Fibroblast of villous mesenchyme (primary cell): Measurements from ENCODE around the gene KIF23. TPM values are rescaled to one million over a fixed set of nuclear protein-coding genes. Genes with fewer than 3 reads are reported as not detected.
"Not testable (repeated sequence)": the region's sequence is repeated elsewhere in the genome, so short reads cannot be mapped to it uniquely, and the experiment has no call there.

Source experiments
- DNase-seq: peaks from one replicate; pipeline ENCODE4 v3.0.0-alpha.2; 2010; ENCODE audit warnings: low read depth
- H3K4me3 ChIP-seq: 2 replicates; pipeline ENCODE4 v1.5.1; 2011; ENCODE audit warnings: low read depth, mild to moderate bottlenecking, low read length
- CTCF ChIP-seq: IDR thresholded peaks from 2 replicates; pipeline ENCODE4 v1.5.1; 2012; ENCODE audit warnings: low read depth, mild to moderate bottlenecking, low read length; ENCODE audit not compliant: insufficient read depth
- total RNA-seq: library from RNA; depleted of rRNA; stranded (reverse); fragments of >200 nt; gene quantifications from 2 replicates; pipeline ENCODE4 v1.2.3, GENCODE V29; 2012

Gene KIF23
- total RNA-seq, 1 donor, result 60.5 TPM

GRCh38 chr15:69444686-69445085 is 30.5 kb downstream of the KIF23 start:
- no peak for TF ChIP-seq CTCF
- no peak overlapping the region for H3K4me3 ChIP-seq

GRCh38 chr15:69446953-69447352 is 32.8 kb downstream of the KIF23 start:
- no peak for DNase-seq
- TF ChIP-seq CTCF, result no peak
- H3K4me3 ChIP-seq, result no peak overlapping the region

More at GRCh38 chr15:69444686-69445085, 30.5 kb downstream of the KIF23 start:
- no peak for DNase-seq

- H3K4me3 ChIP-seq, result not testable (repeated sequence)
Measured at GRCh38 chr15:69450221-69450620, 36.1 kb downstream of the KIF23 start.

GRCh38 chr15:69450968-69451695 is 37.0 kb downstream of the KIF23 start:
- peak; percentile 68 for DNase-seq
- TF ChIP-seq CTCF, result no peak
- H3K4me3 ChIP-seq, result no peak overlapping the region

More at GRCh38 chr15:69450221-69450620, 36.1 kb downstream of the KIF23 start:
- not testable (repeated sequence) for DNase-seq

GRCh38 chr15:69451951-69452691 is 38.0 kb downstream of the KIF23 start:
- peak; percentile 72 for DNase-seq
- peak overlapping the region; percentile 76 for H3K4me3 ChIP-seq
- TF ChIP-seq CTCF, result no peak

- peak within 1 kb of the TSS; percentile 76 for H3K4me3 ChIP-seq
- DNase-seq, result peak; percentile 96
- no peak for TF ChIP-seq CTCF
Measured at GRCh38 chr15:69452692-69453521, 38.8 kb downstream of the KIF23 start, which contains the start of gene RPLP1. TSS of gene RPLP1 (plus strand) at chr15:69452818. CDS start at chr15:69452949, 131 bp downstream.
